NCI-H2171 treated with DMSO at 0.1 percent for 48 hours (cell line): ENCODE data around the gene GNAL.

Experiments
- DNase-seq: peaks from one replicate; lab custom pipeline; 2025; lab: John Stamatoyannopoulos, UW

Gene GNAL

GRCh38 chr18:11810379-11810778 is 121.3 kb downstream of the GNAL start:
- DNase-seq, result no peak

DNA sequence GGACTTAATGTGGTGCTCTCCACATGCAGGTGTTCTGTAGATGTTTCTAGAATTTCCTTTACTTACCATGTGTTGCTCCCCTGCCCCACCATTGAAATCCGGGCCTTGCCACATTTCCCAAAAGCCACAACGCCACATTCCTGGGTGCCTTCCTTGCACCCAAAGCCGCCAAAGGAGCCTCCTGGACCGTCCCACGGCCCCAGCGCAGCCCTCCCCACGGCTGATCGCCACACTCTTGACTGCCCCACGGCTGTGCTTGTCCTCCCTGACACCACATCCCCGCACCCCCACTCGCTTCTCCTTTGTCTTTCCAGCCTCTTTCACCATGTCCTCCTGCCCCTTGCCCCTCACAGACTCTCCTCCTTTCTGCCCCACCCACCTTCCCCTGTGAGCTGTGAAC is 121.9 kb downstream of the GNAL start:
- DNase-seq, result no peak

GRCh38 chr18:11817229-11817628 is 128.2 kb downstream of the GNAL start:
- no peak for DNase-seq

DNA sequence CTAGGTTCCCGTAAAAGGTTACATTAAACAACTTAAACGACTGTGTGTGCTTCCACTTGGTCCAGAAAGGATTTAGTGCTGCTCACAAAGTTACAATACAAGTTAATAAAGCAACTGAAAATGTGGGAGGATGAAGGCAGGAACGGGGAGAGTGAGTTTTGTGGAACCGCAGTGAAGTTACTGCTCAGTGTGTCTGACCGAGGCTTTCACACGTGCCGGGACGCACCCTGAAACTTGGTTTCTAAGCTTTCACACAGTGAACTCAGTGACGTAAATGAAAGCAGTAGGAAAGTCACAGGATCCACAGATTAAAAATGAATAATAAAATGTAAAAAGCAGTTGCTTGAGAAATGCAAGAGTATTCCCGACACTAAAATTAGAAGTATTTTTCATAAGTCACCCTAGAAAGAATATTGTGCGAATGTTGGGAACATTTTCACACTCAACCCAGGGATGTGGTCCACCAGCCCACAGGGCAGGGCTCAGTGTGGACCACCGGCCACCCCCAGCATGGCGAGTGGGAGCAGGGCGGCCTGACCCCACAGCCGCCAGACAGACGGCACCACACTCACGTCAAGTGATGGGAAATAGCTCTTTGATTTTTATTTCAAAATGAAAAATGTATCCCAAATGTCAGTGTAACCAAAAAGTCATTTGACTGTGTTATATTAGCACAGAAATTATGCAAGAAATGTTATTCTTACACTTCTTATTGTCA is 129.6 kb downstream of the GNAL start:
- no peak for DNase-seq

DNA sequence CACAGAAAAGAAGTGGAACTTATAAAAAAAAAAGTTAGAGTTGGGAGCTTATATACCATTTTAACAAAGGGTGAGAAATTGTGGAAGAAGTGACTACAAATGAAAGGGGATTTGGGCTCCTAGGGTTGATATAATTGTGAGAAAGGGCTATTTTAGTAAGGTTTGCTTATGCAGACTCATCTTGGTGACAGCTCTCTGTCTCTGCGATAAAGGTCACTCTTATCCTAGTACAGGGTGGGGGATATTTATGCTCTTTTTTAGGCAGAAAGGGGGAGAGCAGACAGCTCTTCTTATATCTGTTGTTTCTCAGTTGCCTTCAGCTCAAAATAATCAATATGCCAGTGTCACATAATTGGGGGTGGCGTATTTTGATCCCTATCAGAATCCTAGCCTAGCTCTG is 130.9 kb downstream of the GNAL start:
- no peak for DNase-seq

DNA sequence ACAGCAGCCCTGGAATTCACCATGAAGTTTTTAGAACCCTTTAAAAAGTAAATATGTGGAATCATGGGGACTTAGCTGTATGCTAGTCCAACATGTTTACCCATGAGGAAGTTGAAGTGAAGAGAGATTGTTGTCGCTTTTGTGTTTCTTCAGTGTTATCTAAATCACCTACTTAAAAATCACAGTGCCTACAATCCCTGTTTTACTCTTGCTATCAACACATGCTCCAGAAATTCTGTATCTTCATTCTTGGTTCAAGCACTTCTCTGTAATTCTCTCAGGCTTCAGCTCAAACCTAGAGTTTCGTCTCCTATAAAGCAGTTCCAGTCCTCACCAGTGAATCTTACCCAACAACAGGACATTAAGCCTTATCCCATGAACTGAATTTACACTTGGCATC is 131.6 kb downstream of the GNAL start:
- DNase-seq, result no peak

DNA sequence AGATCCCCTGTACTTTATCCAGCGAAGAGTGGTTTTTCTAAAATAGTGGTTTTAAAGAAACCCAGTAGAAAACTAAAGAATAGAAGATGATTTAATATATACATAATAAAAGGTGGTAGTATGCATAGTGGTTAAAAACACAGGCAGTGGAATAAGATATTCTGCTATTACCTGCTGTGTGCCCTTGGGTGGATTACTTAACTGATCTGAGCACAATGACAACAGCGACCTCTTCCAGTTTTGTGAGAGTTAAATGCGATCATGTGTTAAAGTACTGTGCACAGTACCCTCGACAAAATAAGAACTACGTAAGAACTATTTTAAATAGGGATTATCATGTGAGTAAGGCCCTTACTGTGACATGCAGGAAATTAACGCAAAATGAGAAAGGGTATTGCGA is 132.1 kb downstream of the GNAL start:
- DNase-seq, result no peak

DNA sequence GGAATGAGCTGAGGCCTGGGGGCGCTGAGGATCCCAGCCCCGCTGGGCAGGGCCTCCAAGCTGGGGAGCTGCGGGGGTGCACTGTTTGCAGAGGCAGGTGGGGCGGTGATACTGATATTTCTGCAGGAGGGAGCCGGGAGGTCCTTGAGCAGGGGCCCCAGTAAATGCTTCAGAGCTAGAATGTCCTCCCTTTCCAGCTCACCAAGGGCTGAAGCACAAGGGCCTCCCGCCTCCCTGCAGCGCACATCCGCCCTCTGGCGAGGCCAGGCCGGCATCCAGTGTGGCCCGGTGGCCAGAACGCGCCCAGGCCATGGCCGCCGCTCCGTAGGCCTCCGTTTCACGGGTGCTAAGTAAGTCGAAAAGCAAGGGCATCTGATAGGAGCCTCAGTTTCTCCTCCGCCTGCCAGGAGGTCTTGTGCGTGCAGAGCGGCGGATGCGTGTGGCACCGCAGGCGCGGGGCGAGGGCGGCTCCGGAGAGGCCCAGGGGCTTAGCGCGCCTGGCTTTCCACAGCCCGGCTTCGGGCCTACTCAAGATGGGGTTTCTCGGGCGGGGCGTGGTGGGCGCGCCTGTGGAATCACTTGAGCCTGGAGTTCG is 132.7 kb downstream of the GNAL start:
- no peak for DNase-seq

- no peak for DNase-seq
These were observed 134.5 kb downstream of the GNAL start for GRCh38 chr18:11823545-11823944.

DNA sequence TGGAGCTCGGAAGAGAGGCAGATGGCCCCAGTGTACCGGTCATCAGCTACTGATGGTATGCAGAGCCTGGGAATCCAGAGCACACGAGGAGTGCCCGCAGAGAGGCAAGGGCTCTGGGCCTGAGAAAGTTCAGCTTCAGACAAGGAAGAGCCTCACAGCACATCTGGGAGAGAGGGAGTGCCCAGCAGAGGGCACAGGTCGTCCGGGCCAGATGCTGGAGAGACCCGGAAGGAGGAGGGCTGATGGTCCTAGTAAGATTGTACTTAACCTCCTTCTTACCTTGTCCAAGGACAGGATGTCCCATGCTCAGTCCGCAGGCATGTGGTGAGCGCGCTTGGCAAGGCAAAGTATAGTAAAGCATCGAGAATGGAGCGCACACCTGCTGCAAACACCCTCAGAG is 137.8 kb downstream of the GNAL start:
- DNase-seq, result no peak

GRCh38 chr18:11828786-11829432 is 139.8 kb downstream of the GNAL start:
- DNase-seq, result no peak

DNA sequence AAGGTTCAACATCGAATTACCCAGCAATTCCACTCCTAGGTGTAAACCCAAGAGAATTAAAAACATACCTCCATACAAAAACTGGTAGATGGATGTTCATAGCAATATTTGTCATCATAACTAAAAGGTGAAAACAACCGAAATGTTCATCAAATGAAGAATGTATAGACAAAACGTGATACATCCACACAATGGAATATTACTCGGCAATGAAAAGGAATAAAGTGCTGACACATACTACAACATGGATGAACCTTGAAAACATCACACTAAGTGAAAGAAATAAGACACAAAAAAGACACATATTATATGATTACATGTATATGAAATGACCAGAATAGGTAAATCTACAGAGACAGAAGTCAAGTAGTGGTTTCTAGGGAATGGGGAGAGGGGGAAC is 141.5 kb downstream of the GNAL start:
- DNase-seq, result no peak

DNA sequence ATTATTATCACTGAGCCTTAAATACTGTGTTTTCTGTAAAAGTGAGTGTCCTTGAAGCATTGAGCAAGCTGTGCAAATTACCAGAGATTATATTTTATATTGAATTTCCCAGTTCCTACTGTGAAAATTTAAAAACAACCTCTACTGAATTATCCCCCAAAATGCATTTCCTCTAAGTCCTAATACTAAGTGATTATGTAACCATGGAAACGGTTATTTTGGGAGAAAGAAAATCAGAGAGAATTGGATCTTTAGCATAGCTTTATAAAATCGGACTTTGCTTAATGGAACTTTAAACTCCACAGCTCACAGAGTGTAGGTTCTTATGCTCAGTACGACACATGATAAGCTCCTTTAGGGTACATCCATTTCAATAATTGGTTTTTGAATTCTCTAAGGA is 142.9 kb downstream of the GNAL start:
- no peak for DNase-seq

- no peak for DNase-seq
These were observed 145.7 kb downstream of the GNAL start for GRCh38 chr18:11834772-11835171.

- DNase-seq, result no peak
These were observed 150.5 kb downstream of the GNAL start for GRCh38 chr18:11839556-11839955.

DNA sequence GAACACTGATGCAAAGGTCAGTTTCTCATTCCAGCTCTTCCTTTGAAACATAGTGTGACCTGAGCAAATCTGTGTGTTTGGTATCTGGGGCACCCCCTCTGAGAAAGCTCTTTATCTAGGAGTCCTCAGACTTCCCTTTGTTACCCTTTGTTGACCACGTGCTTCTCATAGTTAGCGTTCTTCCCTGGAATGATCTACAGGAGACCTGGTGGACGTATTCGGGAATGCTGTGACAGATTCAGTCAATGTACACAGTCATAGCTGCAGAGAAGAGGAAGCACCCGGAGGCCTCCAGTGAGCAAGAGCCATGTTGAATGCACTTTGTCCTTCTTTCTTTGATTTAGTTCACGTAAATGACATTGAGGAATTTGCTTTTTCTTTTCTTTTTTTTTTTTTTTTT is 151.4 kb downstream of the GNAL start:
- no peak for DNase-seq

GRCh38 chr18:11842562-11842961 is 153.5 kb downstream of the GNAL start:
- no peak for DNase-seq

- DNase-seq, result no peak
These were observed 155.4 kb downstream of the GNAL start for GRCh38 chr18:11844436-11844835.

- DNase-seq, result no peak
These were observed 156.6 kb downstream of the GNAL start for GRCh38 chr18:11845654-11846053.

GRCh38 chr18:11847811-11848210 is 158.7 kb downstream of the GNAL start:
- DNase-seq, result no peak

GRCh38 chr18:11849279-11849678 is 160.2 kb downstream of the GNAL start:
- DNase-seq, result no peak

GRCh38 chr18:11849841-11850634 is 161.0 kb downstream of the GNAL start:
- peak; percentile 75 for DNase-seq

DNA sequence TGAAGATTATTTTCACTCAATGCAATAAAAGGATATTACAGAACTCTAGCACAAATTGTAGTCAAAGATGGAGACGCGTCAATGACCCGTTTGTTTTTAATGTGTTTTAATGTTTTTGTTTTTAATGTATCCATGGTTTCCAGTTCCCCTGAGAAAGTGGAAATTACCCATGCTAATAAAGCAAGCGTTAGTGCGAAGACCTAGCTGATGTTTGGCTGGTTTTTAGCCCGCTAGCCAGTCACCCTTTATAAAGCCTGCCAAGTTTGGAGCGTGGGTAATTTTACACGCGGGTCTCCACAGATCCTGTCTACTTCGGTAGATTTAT is 161.7 kb downstream of the GNAL start:
- DNase-seq, result peak; percentile 79
